Measurements from ENCODE around the gene PTPRE.

PTPRE gene

DNA sequence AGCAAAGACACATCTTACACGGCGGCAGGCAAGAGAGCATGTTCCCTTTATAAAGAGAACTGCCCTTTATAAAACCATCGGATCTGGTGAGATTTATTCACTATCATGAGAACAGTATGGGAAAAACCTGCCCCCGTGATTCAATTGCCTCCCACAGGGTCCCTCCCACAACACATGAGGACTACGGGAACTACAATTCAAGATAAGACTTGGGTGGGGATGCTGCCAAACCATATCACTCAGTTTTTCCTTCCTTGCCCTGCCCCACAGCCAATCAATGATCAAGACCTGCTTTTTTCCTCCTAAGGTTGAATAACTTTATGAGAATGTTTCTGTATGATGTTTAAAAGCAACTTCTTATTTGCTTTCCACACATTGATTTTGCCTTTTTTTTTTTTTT is 3.1 kb upstream of the PTPRE start:
- H3K27ac ChIP-seq: no peak overlapping the region
- TF ChIP-seq, protein P1, sequence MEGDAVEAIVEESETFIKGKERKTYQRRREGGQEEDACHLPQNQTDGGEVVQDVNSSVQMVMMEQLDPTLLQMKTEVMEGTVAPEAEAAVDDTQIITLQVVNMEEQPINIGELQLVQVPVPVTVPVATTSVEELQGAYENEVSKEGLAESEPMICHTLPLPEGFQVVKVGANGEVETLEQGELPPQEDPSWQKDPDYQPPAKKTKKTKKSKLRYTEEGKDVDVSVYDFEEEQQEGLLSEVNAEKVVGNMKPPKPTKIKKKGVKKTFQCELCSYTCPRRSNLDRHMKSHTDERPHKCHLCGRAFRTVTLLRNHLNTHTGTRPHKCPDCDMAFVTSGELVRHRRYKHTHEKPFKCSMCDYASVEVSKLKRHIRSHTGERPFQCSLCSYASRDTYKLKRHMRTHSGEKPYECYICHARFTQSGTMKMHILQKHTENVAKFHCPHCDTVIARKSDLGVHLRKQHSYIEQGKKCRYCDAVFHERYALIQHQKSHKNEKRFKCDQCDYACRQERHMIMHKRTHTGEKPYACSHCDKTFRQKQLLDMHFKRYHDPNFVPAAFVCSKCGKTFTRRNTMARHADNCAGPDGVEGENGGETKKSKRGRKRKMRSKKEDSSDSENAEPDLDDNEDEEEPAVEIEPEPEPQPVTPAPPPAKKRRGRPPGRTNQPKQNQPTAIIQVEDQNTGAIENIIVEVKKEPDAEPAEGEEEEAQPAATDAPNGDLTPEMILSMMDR (conservative IDR thresholded peaks at IDR 0.05): no peak
- TF ChIP-seq ZFX (IDR thresholded peaks at IDR 0.05): no peak

DNA sequence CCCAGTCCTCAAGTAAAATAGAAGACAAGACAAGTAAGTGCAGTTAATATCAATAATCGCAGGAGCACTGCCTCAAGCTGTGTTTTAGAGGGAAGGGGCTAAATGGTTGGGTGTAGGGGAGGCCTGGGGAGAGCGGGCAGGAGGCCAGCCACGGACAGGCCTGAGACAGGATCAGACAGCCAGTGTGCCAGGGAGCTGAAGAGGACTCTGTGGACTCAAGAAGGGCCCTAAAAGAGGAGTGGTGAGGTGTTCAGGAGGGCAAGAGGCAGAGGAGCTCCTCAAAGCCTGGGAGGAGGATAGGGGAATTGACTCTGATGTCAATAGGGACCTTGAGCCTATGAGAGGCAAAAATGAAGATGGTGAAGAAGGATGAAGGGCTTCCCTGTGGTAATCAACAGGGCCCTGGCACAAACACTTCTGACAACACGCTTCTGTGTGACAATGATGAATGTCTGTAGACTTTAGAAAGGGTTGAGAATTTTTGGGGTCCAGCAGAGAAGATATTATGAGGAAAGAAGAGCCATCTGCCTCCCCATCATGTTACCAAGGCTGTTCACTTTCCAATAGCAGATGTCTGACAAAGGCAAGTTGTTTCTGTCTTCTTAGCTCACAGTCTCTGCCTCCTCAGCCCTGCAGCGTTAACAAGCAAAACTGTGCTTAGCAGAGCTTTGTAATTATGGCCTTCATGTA is 2.4 kb upstream of the PTPRE start:
- no peak for TF ChIP-seq ZFX (IDR thresholded peaks at IDR 0.05)
- TF ChIP-seq, protein P1 (conservative IDR thresholded peaks at IDR 0.05): no peak
- no peak overlapping the region for H3K27ac ChIP-seq

DNA sequence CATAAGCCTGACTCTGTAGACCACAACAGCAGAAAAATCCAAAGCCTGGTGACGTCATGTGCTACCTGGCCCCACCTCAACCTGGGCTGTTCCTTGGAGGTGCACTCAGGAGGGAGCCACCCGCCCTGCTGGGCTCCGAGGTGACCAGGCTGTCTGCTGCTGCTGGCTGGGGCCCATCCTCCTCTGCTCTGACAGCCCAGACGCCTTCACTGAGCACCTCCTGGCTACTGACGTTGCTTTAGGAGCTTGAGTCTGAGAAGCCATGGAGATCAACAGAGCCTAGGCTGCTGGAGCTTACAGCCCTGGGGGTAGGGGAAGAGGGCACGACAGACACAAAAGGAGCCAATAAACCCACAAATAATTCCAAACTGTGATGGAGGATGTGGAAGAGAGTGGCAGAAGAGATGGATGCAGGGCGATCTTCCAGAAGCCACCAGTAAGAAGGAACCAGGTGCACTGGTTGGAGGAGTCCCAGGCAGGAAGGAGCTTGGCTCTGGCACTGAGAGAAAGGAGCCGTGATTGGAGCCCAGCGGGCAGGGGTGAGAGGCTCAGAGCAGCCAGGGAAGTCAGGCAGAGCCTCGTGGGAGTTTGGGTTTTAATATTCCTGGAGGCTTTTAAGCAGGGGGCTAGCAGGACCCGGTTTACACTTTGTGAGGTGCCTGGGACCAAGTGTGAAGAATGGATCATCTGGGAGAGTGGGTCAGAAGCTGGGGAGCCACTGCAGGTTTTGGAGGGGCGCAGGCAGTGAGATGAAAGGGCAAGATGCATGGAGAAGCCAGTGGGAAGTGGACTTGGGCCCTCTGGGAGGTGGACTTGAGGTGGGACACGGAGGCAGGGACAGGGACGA is 1.7 kb upstream of the PTPRE start:
- no peak for TF ChIP-seq ZFX (IDR thresholded peaks at IDR 0.05)
- TF ChIP-seq, protein P1 (conservative IDR thresholded peaks at IDR 0.05): no peak
- H3K27ac ChIP-seq: no peak overlapping the region

DNA sequence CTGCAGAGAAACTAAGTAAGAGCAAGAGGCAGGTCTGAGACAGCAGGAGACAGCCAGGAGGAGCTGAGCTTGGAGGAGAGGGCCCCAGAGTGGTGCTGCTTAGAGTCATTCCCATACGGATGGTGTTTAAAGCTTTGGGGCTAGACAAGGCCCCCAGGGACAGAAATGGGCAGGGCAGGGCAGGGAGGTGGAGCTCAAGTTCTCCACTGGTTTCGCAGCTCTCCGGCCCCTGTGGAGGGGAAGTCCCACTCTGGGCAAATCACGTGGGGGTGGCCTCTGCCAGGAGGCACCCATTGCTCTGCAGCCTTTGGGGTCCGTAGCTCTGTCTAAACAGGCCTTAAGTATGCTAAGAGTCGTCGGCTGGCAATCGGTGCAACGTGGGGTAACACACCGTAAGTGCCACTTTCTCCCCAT is 1.0 kb upstream of the PTPRE start:
- no peak overlapping the region for H3K27ac ChIP-seq
- no peak for TF ChIP-seq ZFX (IDR thresholded peaks at IDR 0.05)
- TF ChIP-seq, protein P1 (conservative IDR thresholded peaks at IDR 0.05): no peak

DNA sequence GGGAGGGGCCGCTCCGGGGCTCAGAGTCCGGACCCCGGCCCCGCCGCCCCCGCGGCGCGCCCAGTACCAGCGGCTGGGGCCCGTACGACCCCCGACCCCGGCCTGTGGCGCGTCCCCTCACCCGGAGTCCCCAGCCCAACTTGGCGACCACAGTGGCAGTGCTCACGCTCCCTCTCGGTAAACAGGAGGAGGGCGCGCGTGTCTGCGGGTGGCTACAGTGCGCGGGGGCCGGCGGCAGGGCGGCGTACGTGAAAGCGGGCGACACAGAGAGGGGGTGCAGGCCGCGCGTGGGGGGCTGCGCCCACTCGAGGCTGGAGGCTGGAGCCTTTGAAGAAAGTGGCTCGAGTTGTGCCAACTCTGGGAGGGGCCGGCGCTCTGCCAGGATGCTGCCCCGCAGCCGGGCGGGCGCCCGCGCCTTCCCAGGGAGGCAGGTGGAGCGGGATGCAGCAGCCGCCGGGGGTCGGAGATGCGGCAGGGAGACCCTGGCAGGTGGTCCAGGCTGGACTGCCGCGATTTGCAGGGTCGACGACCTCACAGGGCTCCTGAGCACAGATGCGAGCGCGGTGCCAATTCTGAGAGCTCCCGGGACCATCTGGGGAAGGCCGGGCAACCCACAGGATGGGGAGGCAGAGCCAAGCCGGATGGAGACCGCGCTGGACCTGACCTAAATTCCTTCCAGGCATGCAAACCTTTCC is 655 bp downstream of the PTPRE start:
- peak overlapping the region; percentile 22; the same call in 1 of the 2 replicates for H3K27ac ChIP-seq
- no peak for TF ChIP-seq ZFX (IDR thresholded peaks at IDR 0.05)
- TF ChIP-seq, protein P1 (conservative IDR thresholded peaks at IDR 0.05): no peak

DNA sequence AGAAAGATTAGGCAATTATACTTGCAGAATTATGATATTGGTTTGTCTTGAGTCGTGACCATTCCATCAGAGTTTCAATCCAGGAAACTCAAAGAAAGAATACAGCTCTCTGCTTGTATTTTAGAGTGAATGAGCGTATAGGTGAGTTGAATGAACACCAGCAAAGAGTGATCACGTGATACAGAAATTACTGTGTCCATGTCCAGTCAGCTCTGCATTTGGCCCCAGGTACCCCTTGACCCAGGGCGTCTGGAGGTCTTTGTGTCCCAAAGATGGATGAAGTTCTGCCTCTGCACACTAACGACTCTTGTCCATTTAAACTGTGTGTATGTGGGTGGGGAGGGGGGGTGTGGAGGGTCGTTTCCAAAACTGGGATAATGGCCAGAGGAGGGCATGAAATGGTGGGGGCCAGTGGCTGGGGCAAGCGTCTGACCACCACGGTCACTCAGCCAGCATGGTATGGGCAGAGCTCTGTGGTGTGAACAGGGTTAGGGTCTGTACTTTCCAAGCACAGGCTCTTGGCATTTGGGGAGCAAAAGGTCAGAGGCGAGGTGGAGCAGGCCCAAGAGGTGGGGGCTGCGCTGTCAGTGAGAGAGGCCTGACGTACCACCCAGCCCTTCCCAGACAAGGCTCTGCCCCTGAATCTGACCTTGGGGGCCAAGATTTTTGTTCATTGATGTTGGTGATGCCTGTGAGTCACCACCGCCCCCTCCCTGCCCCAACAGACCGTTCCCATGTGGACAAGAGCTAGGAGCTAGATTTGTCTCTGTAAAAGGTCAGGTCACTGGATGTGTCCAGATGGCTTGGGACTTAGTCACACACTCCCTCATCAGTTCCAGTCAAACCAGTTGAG is 1.4 kb downstream of the PTPRE start:
- no peak for TF ChIP-seq ZFX (IDR thresholded peaks at IDR 0.05)
- TF ChIP-seq, protein P1 (conservative IDR thresholded peaks at IDR 0.05): no peak
- H3K27ac ChIP-seq: no peak overlapping the region

Measured in C4-2B (cell line).